ENCODE measurements around the gene PADI4. TPM values are rescaled to one million over a fixed set of nuclear protein-coding genes. Genes with fewer than 3 reads are reported as not detected.
"Not testable (repeated sequence)": the region's sequence is repeated elsewhere in the genome, so short reads cannot be mapped to it uniquely, and the experiment has no call there.

The PADI4 gene
- total RNA-seq, 1 experiment from 2014 or later, result not detected

GRCh38 chr1:17345506-17345905 lies 37.5 kb downstream of the PADI4 start:
- H3K9me3 ChIP-seq (ENCODE audit: low read length); H3K27me3 ChIP-seq (ENCODE audit: low read length); DNase-seq; H2AFZ ChIP-seq (ENCODE audit: low read length); H3K4me2 ChIP-seq (ENCODE audit: low read depth, low read length, poor library complexity, severe bottlenecking); H4K20me1 ChIP-seq (ENCODE audit: insufficient read depth, low read depth, low read length); H3K27ac ChIP-seq (ENCODE audit: low read length); H3K79me2 ChIP-seq (ENCODE audit: low read length); H3K36me3 ChIP-seq (ENCODE audit: insufficient read depth, low read length); H3K9me2 ChIP-seq (replicated peaks; ENCODE audit: insufficient read depth, low read length); H3K4me3 ChIP-seq (ENCODE audit: low read length); H3K4me1 ChIP-seq (ENCODE audit: low read length); H3K9ac ChIP-seq (ENCODE audit: low read length): not testable (repeated sequence)

GRCh38 chr1:17346046-17346789 lies 38.2 kb downstream of the PADI4 start:
- Histone ChIP-seq H3K27me3 (ENCODE audit: low read length) (no peaks in the 10 kb centered on the region), H3K4me3 (ENCODE audit: low read length) (no peak overlapping the region), H3K27ac (ENCODE audit: low read length) (no peak overlapping the region), H2AFZ (ENCODE audit: low read length) (no peak overlapping the region), H3K4me1 (ENCODE audit: low read length) (peaks cover 7% of the 10 kb centered on the region), H3K9me3 (ENCODE audit: low read length) (no peaks in the 10 kb centered on the region), H3K9ac (ENCODE audit: low read length) (no peak overlapping the region), H3K9me2 (replicated peaks; ENCODE audit: insufficient read depth, low read length) (no peaks in the 10 kb centered on the region), H3K36me3 (ENCODE audit: insufficient read depth, low read length) (no peaks in the 10 kb centered on the region), H4K20me1 (ENCODE audit: insufficient read depth, low read depth, low read length) (no peaks in the 10 kb centered on the region; the same call in 1 of the 2 replicates), H3K4me2 (ENCODE audit: low read depth, low read length, poor library complexity, severe bottlenecking) (no peak overlapping the region), H3K79me2 (ENCODE audit: low read length) (no peaks in the 10 kb centered on the region)
- no peak for DNase-seq

- no peaks in the 10 kb centered on the region for H3K79me2 ChIP-seq (ENCODE audit: low read length)
- no peaks in the 10 kb centered on the region for H3K27me3 ChIP-seq (ENCODE audit: low read length)
- H3K36me3 ChIP-seq (ENCODE audit: insufficient read depth, low read length), result no peaks in the 10 kb centered on the region
- no peak for DNase-seq
- H3K9me2 ChIP-seq (replicated peaks; ENCODE audit: insufficient read depth, low read length), result no peaks in the 10 kb centered on the region
- no peaks in the 10 kb centered on the region for H3K9me3 ChIP-seq (ENCODE audit: low read length)
- no peak overlapping the region for H3K27ac ChIP-seq (ENCODE audit: low read length)
- H3K4me3 ChIP-seq (ENCODE audit: low read length), result no peak overlapping the region
- peaks cover 7% of the 10 kb centered on the region for H3K4me1 ChIP-seq (ENCODE audit: low read length)
- H3K9ac ChIP-seq (ENCODE audit: low read length), result no peak overlapping the region
- no peak overlapping the region for H2AFZ ChIP-seq (ENCODE audit: low read length)
- H4K20me1 ChIP-seq (ENCODE audit: insufficient read depth, low read depth, low read length), result no peaks in the 10 kb centered on the region; the same call in 1 of the 2 replicates
- H3K4me2 ChIP-seq (ENCODE audit: low read depth, low read length, poor library complexity, severe bottlenecking), result no peak overlapping the region
Observed at GRCh38 chr1:17347769-17348592, 40.0 kb downstream of the PADI4 start.

DNA sequence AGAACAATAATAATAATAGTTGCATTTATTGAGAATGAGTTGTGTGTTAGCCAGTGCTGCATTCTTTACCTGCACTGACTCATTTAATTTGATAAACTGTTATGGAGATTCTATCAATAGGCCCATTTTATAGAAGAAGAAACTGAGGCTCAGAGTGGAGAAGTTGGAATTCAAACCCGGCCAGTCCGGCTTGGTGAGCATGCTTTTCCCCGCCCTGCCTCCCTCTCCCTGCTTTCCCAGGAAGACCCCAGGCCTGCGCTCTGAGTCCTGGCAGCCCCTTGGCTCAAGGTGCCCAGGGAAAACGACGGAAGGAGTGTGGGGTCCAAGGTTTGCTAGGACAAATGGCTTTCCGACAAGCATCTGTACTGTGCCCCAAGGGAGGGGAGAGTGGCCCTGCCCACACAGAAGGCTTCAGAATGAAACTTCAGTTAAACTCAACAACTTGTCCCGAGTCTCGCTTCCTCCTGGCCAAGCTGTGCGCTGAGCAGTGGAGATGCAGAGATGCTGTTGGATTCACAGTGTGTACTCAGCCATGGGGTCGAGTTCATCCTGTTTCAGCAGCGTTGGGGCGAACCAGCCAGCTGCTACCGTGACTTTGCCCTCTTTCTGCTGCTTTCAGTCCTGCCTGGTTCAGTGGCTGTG lies 40.7 kb downstream of the PADI4 start:
- Histone ChIP-seq H3K9me2 (replicated peaks; ENCODE audit: insufficient read depth, low read length) (no peaks in the 10 kb centered on the region), H3K9me3 (ENCODE audit: low read length) (no peaks in the 10 kb centered on the region), H3K27me3 (ENCODE audit: low read length) (no peaks in the 10 kb centered on the region), H3K4me2 (ENCODE audit: low read depth, low read length, poor library complexity, severe bottlenecking) (no peak overlapping the region), H2AFZ (ENCODE audit: low read length) (no peak overlapping the region), H4K20me1 (ENCODE audit: insufficient read depth, low read depth, low read length) (no peaks in the 10 kb centered on the region; the same call in 1 of the 2 replicates), H3K9ac (ENCODE audit: low read length) (no peak overlapping the region), H3K4me3 (ENCODE audit: low read length) (no peak overlapping the region), H3K4me1 (ENCODE audit: low read length) (peaks cover 7% of the 10 kb centered on the region), H3K36me3 (ENCODE audit: insufficient read depth, low read length) (no peaks in the 10 kb centered on the region), H3K27ac (ENCODE audit: low read length) (no peak overlapping the region), H3K79me2 (ENCODE audit: low read length) (no peaks in the 10 kb centered on the region)
- DNase-seq, result no peak

DNA sequence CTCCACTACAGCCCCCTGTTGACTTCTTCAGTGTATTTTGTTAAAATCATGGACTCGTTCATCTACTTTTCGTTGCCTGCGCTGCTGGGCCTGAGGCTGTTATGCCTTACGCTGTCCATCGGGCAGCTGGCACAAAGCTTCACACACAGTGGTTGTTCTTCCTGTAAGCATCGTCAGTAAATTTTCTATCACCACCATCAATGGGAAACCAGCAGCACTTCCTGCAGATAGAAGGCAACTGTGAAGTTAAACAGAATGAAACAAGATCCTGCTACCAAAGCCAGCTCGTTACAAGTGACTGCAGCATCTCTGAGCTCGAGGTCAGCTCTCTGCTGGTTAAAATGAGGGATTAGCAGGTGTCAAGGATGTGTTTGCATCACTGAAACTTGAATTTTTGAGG lies 42.1 kb downstream of the PADI4 start:
- no peak overlapping the region for H2AFZ ChIP-seq (ENCODE audit: low read length)
- H3K9ac ChIP-seq (ENCODE audit: low read length), result no peak overlapping the region
- no peaks in the 10 kb centered on the region for H3K79me2 ChIP-seq (ENCODE audit: low read length)
- H4K20me1 ChIP-seq (ENCODE audit: insufficient read depth, low read depth, low read length), result no peaks in the 10 kb centered on the region; the same call in 1 of the 2 replicates
- H3K9me2 ChIP-seq (replicated peaks; ENCODE audit: insufficient read depth, low read length), result no peaks in the 10 kb centered on the region
- H3K27me3 ChIP-seq (ENCODE audit: low read length), result no peaks in the 10 kb centered on the region
- H3K4me1 ChIP-seq (ENCODE audit: low read length), result no peaks in the 10 kb centered on the region
- H3K36me3 ChIP-seq (ENCODE audit: insufficient read depth, low read length), result no peaks in the 10 kb centered on the region
- no peaks in the 10 kb centered on the region for H3K9me3 ChIP-seq (ENCODE audit: low read length)
- H3K4me2 ChIP-seq (ENCODE audit: low read depth, low read length, poor library complexity, severe bottlenecking), result no peak overlapping the region
- H3K27ac ChIP-seq (ENCODE audit: low read length), result no peak overlapping the region
- no peak for DNase-seq
- no peak overlapping the region for H3K4me3 ChIP-seq (ENCODE audit: low read length)

DNA sequence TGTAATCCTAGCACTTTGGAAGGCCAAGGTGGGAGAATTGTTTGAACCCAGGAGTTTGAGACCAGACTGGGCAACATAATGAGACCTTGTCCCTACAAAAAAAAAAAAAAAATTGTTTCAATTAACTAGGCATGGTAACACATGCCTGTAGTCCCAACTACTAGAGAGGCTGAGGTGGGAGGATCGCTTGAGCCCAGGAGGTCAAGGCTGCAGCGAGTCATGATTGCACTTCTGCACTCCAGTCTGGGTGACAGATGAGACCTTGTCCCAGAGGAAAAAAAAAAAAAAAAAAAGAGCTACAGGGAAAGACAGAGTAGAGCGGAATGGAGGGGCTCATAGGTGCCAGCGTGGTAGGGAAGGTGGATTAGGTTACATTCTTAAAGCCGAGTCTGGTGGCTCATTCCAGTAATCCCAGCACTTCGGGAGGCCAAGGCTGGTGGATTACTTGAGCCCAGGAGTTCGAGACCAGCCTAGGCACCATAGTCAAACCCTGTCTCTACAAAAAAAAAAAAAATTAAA lies 43.0 kb downstream of the PADI4 start:
- H3K79me2 ChIP-seq (ENCODE audit: low read length), result no peaks in the 10 kb centered on the region
- no peak overlapping the region for H3K4me3 ChIP-seq (ENCODE audit: low read length)
- H3K36me3 ChIP-seq (ENCODE audit: insufficient read depth, low read length), result no peaks in the 10 kb centered on the region
- H3K4me1 ChIP-seq (ENCODE audit: low read length), result no peaks in the 10 kb centered on the region
- no peaks in the 10 kb centered on the region; the same call in 1 of the 2 replicates for H4K20me1 ChIP-seq (ENCODE audit: insufficient read depth, low read depth, low read length)
- no peak for DNase-seq
- no peak overlapping the region for H3K4me2 ChIP-seq (ENCODE audit: low read depth, low read length, poor library complexity, severe bottlenecking)
- H3K27me3 ChIP-seq (ENCODE audit: low read length), result no peaks in the 10 kb centered on the region
- no peak overlapping the region for H3K27ac ChIP-seq (ENCODE audit: low read length)
- H2AFZ ChIP-seq (ENCODE audit: low read length), result no peak overlapping the region
- H3K9ac ChIP-seq (ENCODE audit: low read length), result no peak overlapping the region
- H3K9me2 ChIP-seq (replicated peaks; ENCODE audit: insufficient read depth, low read length), result no peaks in the 10 kb centered on the region
- H3K9me3 ChIP-seq (ENCODE audit: low read length), result no peaks in the 10 kb centered on the region

DNA sequence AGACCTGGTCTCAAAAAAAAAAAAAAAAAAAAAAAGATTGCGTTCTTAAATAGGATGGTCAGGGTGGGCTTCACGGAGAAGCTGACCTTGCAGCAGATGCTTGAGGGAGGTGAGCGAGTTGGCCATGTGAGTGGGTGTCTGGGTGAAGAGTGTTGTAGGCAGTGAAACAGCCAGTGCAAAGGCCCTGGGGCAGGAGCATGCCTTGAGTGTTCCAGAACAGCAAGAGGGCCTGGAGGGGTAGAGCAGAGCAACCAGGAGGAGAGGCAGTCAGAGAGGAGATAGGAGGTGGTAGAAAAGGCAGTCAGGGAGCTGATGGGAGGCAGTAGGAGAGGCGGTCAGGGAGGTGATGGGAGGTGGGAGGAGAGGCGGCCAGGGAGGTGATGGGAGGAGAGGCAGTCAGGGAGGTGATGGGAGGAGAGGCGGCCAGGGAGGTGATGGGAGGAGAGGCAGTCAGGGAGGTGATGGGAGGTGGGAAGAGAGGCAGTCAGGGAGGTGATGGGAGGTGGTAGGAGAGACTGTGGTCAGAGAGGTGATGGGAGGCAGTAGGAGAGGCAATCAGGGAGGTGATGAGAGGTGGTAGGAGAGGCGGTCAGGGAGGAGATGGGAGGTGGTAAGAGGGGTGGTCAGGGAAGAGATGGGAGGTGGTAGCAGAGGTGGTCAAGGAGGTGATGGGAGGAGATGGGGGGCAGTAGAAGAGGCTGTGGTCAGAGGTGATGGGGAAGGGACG lies 43.8 kb downstream of the PADI4 start:
- Histone ChIP-seq H3K4me1 (ENCODE audit: low read length) (no peaks in the 10 kb centered on the region), H3K9ac (ENCODE audit: low read length) (no peak overlapping the region), H4K20me1 (ENCODE audit: insufficient read depth, low read depth, low read length) (no peaks in the 10 kb centered on the region; the same call in 1 of the 2 replicates), H3K36me3 (ENCODE audit: insufficient read depth, low read length) (no peaks in the 10 kb centered on the region), H2AFZ (ENCODE audit: low read length) (no peak overlapping the region), H3K4me2 (ENCODE audit: low read depth, low read length, poor library complexity, severe bottlenecking) (no peak overlapping the region), H3K9me3 (ENCODE audit: low read length) (no peaks in the 10 kb centered on the region), H3K27ac (ENCODE audit: low read length) (no peak overlapping the region), H3K79me2 (ENCODE audit: low read length) (no peaks in the 10 kb centered on the region), H3K4me3 (ENCODE audit: low read length) (no peak overlapping the region), H3K27me3 (ENCODE audit: low read length) (no peaks in the 10 kb centered on the region), H3K9me2 (replicated peaks; ENCODE audit: insufficient read depth, low read length) (no peaks in the 10 kb centered on the region)
- DNase-seq, result no peak
